Stimulated activated CD4-positive, alpha-beta T cell treated with anti-CD3 and anti-CD28 coated beads, Interleukin-12 subunit alpha, Interleukin-12 subunit beta, amount 100 ng/mL, for 4 hours (primary cell): ENCODE measurements around the gene STRA8.

Experiments used
- DNase-seq: peaks from one replicate; pipeline ENCODE4 v3.0.0-alpha.2; 2020

The STRA8 gene

DNA sequence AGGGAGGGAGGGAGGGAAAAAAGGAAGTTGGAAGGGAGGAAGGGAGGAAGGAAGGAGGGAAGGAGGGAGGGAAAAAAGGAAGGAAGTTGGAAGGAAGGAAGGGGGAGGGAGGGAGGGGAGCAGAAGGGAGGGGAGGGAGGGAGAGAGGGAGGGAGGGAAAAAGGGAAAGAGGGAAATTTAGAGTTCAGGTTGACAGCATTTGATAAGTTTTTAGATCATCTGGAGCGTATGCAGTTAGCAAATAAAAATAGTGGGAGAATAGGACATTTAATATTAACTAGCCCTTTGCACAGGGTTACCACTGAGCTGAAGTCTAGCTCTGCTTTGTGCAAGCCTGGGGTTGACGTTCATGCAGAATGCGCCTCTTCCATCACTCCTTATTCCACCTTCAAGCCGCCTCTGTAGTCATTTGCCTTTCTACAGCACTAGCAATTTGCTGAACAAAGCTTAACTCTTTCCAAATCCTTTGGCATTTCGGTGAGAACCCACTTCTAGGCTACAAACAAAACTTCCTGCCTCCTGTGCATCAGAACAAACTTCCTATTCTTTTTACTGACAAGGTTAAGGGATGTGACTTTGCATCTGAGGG is 8.6 kb downstream of the STRA8 start:
- no peak for DNase-seq

- no peak for DNase-seq
Observed at GRCh38 chr7:135245226-135246190, 11.9 kb downstream of the STRA8 start.

- no peak for DNase-seq
Observed at GRCh38 chr7:135246191-135246825, 12.7 kb downstream of the STRA8 start.

GRCh38 chr7:135247746-135248471 is 14.3 kb downstream of the STRA8 start:
- no peak for DNase-seq

- no peak for DNase-seq
Observed at GRCh38 chr7:135248546-135248945, 14.9 kb downstream of the STRA8 start.

GRCh38 chr7:135251496-135252391 is 18.1 kb downstream of the STRA8 start:
- no peak for DNase-seq

- DNase-seq: no peak
Observed at GRCh38 chr7:135253851-135254771, 20.5 kb downstream of the STRA8 start.

GRCh38 chr7:135257790-135258189 is 24.2 kb downstream of the STRA8 start:
- no peak for DNase-seq

GRCh38 chr7:135258585-135258984 is 24.9 kb downstream of the STRA8 start:
- DNase-seq: no peak

GRCh38 chr7:135259702-135260101 is 26.1 kb downstream of the STRA8 start:
- no peak for DNase-seq

GRCh38 chr7:135260470-135260869 is 26.8 kb downstream of the STRA8 start:
- no peak for DNase-seq

DNA sequence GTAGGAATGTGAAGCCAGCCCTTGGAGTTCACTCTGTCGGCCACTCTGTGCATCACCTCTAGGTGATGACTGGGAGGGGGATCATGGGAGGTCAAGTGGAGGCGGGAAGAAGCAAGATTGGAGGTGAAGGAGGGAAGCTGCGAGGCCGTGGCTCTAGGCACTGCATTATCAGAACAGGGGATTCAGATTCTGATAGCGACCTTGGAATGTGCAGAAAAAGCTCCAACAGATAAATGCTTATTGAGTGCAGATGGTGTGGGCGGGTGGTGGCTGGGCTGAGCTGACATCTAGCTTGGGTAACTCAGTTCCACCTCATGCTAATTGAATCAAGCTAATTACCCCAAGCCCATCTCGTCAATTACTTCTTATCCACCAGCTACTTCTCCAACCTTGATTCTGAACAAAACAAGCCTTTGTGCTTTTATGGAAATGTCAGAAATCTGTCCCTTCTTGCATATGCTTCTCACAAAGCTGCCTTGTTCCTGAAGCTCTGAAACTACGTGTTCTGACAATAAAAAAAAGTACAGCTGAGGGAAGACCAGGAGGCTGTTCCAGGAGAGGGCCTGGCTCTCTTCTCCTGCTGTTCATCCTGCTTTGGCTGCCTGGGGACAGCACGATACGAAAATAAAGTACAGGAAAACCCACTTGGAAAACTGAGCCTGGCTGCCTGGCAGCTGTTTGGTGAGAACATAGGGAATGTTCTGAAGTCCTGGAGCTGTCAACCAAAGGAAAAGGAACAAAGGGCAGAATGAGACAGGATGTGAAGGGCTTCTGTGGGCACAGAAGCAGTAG is 27.5 kb downstream of the STRA8 start:
- no peak for DNase-seq

GRCh38 chr7:135262623-135263320 is 29.1 kb downstream of the STRA8 start:
- no peak for DNase-seq

DNA sequence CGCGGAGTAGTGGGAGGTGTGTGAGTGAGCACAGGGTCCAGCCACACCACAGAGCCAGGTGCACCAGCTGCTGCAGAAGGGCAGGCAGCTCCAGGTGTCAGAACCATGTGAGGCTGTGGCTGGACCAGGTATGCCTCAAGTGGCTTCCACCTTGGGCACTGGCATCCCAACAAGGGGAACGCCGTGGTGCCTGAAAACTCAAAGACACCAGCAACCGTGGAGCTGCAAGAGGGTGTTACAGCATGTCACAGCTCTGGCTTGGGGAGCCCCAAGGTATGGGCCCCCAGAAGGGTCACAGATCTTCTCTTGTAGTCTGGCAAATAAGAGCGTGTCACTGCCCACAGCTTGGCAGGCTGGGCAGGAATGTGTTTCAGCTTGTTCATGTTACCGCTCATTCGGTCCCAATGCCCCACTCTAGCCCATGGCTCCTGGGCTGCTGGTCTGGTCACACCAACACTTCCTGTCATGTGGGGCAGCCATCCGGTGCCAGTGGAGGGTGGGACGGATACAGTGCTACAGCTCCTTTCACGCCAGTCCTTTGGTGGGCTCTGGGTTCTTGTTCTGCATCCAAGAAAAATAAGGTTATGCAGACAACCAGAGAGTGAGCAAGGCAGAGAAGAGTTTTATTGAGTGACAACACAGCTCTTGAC is 29.8 kb downstream of the STRA8 start:
- DNase-seq: no peak

GRCh38 chr7:135265637-135266036 is 32.0 kb downstream of the STRA8 start:
- no peak for DNase-seq

DNA sequence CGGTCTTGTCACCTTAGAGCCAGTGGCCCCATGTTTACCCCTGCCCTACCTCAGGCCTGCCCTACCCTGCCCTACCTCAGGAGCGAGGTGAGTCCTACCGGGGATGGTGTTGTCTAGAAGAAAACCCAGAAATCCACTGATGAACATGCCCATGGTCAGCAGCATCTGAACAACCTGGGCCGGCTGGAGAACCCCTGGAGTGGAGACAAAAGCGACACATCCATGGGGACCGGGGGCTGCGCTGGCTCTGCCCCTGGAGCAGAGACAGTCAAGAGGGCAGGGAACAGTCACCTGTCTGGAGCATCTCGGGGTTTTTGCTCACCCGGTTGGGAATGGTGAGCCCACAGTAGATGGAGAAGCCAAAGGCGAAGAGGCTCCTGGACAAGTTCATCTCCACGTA is 36.3 kb downstream of the STRA8 start:
- no peak for DNase-seq

GRCh38 chr7:135270577-135271254 is 37.1 kb downstream of the STRA8 start:
- DNase-seq: no peak

- no peak for DNase-seq
Observed at GRCh38 chr7:135271255-135271615, 37.6 kb downstream of the STRA8 start.
